HEK293T (cell line): ENCODE results near the gene TMEM131.

Experiments used
- CTCF ChIA-PET: fragments of 350-600 bp; formaldehyde crosslinking; extraction: SDS; loops from one replicate; lab custom pipeline; 2021; ENCODE audit warnings: antibody characterized with exemption, inconsistent platforms; lab: Yijun Ruan, JAX
- POLR2A ChIA-PET: fragments of 350-600 bp; formaldehyde crosslinking; extraction: SDS; loops from one replicate; lab custom pipeline; 2020; ENCODE audit warnings: antibody characterized with exemption, inconsistent platforms; lab: Yijun Ruan, JAX
- DNase-seq: peaks from one replicate; pipeline ENCODE4 v3.0.0; 2012; ENCODE audit warnings: mixed read lengths; ENCODE audit errors: extremely low spot score
- ARNT ChIP-seq: fragments of 450-650 bp; IDR thresholded peaks from 2 replicates; pipeline ENCODE4 v1.6.1; 2017; ENCODE audit warnings: mild to moderate bottlenecking
- BHLHE40 ChIP-seq: fragments of 450-650 bp; IDR thresholded peaks from 2 replicates; pipeline ENCODE4 v1.6.1; 2016; ENCODE audit warnings: mild to moderate bottlenecking, moderate library complexity, borderline replicate concordance
- CTBP1 ChIP-seq: fragments of 450-650 bp; IDR thresholded peaks from 2 replicates; pipeline ENCODE4 v1.6.1; 2016; ENCODE audit warnings: borderline replicate concordance
- ELF4 ChIP-seq: fragments of 450-650 bp; IDR thresholded peaks from 2 replicates; pipeline ENCODE4 v1.6.1; 2017; ENCODE audit warnings: antibody characterized with exemption
- FOXA1 ChIP-seq: fragments of 450-650 bp; IDR thresholded peaks from 2 replicates; pipeline ENCODE4 v1.6.1; 2016; ENCODE audit warnings: mild to moderate bottlenecking
- FOXK2 ChIP-seq: fragments of 450-650 bp; IDR thresholded peaks from 2 replicates; pipeline ENCODE4 v1.6.1; 2016; ENCODE audit warnings: mild to moderate bottlenecking
- FOXM1 ChIP-seq: fragments of 450-650 bp; IDR thresholded peaks from 2 replicates; pipeline ENCODE4 v1.6.1; 2017; ENCODE audit warnings: mild to moderate bottlenecking, borderline replicate concordance
- LEF1 ChIP-seq: fragments of 450-650 bp; IDR thresholded peaks from 2 replicates; pipeline ENCODE4 v1.6.1; 2017; ENCODE audit warnings: mild to moderate bottlenecking, borderline replicate concordance
- NFRKB ChIP-seq: fragments of 450-650 bp; IDR thresholded peaks from 2 replicates; pipeline ENCODE4 v1.6.1; 2016; ENCODE audit warnings: mild to moderate bottlenecking, moderate library complexity
- SP1 ChIP-seq: fragments of 450-650 bp; IDR thresholded peaks from 2 replicates; pipeline ENCODE4 v1.6.1; 2017
- SUZ12 ChIP-seq: fragments of 450-650 bp; IDR thresholded peaks from 2 replicates; pipeline ENCODE4 v1.6.1; 2016; ENCODE audit warnings: mild to moderate bottlenecking
- TARDBP ChIP-seq: fragments of 450-650 bp; IDR thresholded peaks from 2 replicates; pipeline ENCODE4 v1.6.1; 2016
- ZNF384 ChIP-seq: fragments of 450-650 bp; IDR thresholded peaks from 2 replicates; pipeline ENCODE4 v1.6.1; 2016

The TMEM131 gene

GRCh38 chr2:97708608-97709007, 287.1 kb downstream of the TMEM131 start:
- POLR2A ChIA-PET = interaction anchor here (1.5 kb wide), 1 partner anchor 118 kb away, joined by 5 read pairs; no protein-coding TSS in a partner anchor
- CTCF ChIA-PET = interaction anchor here (1.4 to 3.6 kb wide), 2 partner anchors 9 to 10 kb away, joined by 3 to 36 read pairs; no protein-coding TSS in a partner anchor
- DNase-seq = no peak
- TF ChIP-seq ZNF384 (no peak), FOXM1 (no peak), ELF4 (no peak)

DNA sequence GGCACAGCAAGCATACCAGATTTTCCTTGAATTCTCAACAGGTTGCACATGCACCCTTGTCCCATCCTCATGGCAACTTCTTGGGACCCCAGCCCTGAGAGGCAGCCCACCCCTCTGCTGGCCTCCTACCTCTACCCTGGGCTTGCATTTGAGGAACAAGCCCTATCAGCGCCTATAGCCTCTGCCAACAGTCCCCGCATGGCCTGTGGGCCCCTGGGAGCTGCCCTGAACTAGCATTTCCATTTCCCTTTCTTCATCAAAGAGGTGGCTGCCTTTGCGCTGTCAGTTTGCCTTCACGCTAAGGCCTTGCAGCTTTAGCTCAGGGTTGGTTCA, 287.7 kb downstream of the TMEM131 start:
- ChIA-PET POLR2A (interaction anchor here (1.5 kb wide), 1 partner anchor 117 kb away, joined by 5 read pairs; no protein-coding TSS in a partner anchor), CTCF (interaction anchor here (1.4 to 3.6 kb wide), 2 partner anchors 10 kb away, joined by 3 to 36 read pairs; no protein-coding TSS in a partner anchor)
- no peak for DNase-seq
- no peak for TF ChIP-seq ZNF384
- no peak for TF ChIP-seq CTBP1
- TF ChIP-seq TARDBP = no peak
- TF ChIP-seq LEF1 = no peak

- TF ChIP-seq TARDBP (no peak), SP1 (no peak), FOXK2 (no peak), SUZ12 (no peak), ELF4 (no peak), LEF1 (no peak), BHLHE40 (no peak)
- ChIA-PET CTCF (interaction anchor here (1.4 to 3.6 kb wide), 2 partner anchors 9 to 11 kb away, joined by 3 to 36 read pairs; no protein-coding TSS in a partner anchor), POLR2A (interaction anchor here (1.5 kb wide), 1 partner anchor 117 kb away, joined by 5 read pairs; no protein-coding TSS in a partner anchor)
- no peak for DNase-seq
These were observed 288.2 kb downstream of the TMEM131 start for GRCh38 chr2:97707362-97708047.

DNA sequence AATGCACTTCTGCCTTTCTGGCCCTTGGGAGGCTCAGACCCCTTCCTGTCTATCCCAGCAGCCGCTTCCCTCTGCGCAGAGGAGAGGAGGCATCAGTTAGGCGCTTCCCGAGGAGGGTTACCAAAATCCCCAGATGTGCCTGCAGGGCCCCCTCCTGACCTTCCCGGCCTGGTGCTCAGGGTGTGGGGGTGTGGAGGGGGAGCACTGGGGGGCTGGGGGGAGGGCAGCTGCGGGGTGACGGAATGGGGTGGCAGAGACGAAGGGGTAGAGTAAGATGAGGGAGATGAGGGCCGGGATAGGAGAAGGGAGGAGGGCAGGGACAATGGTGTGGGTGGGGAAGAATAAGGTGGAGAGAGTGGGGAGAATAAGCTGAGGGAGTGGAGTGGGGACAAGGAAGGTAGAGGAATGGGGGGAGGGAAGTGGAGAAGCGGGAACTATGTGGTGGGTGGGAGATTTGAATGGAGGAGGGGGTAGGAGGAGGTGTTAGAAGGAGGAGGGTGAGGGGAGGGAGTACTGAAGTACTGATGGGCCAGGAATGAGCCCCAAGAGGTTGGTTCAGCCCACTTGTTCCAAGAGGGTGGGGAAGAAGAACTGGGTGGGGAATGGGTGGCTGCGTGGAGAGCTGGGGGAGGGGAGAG, 288.9 kb downstream of the TMEM131 start:
- TF ChIP-seq LEF1 (no peak), BHLHE40 (no peak), SP1 (no peak), CTBP1 (no peak), ELF4 (no peak), ARNT (no peak), FOXM1 (no peak), NFRKB (no peak), FOXA1 (no peak), ZNF384 (no peak), FOXK2 (no peak), TARDBP (no peak)
- no peak for DNase-seq
- ChIA-PET POLR2A (interaction anchor here (1.5 kb wide), 1 partner anchor 116 kb away, joined by 5 read pairs; no protein-coding TSS in a partner anchor), CTCF (interaction anchor here (3.6 kb wide), 1 partner anchor 8 kb away, joined by 36 read pairs; no protein-coding TSS in a partner anchor)
